Ascending aorta (tissue), 2 donors: Measurements from ENCODE around the gene RCAN3. TPM values are rescaled to one million over a fixed set of nuclear protein-coding genes. Genes with fewer than 3 reads are reported as not detected.

ENCODE experiments used
- DNase-seq, 2 donors: peaks; one replicate each; pipeline ENCODE4 v3.0.0-alpha.2; 2019; ENCODE audit warnings: low spot score in 2 of 2
- H3K27ac ChIP-seq, 2 donors: fragments of 200-600 bp; sonication (generic); one replicate each; pipeline ENCODE4 v1.5.1; 2016 to 2017; ENCODE audit warnings: mild to moderate bottlenecking in 1 of 2
- H3K27me3 ChIP-seq: fragments of 200-600 bp; sonication (generic); one replicate; pipeline ENCODE4 v1.5.1; 2017
- H3K36me3 ChIP-seq, 2 donors: fragments of 200-600 bp; sonication (generic); one replicate each; pipeline ENCODE4 v1.5.1; 2016
- H3K4me1 ChIP-seq, 2 donors: fragments of 200-600 bp; sonication (generic); one replicate each; pipeline ENCODE4 v1.5.1; 2016 to 2017; ENCODE audit warnings: mild to moderate bottlenecking in 1 of 2
- H3K4me3 ChIP-seq, 2 donors: fragments of 200-600 bp; sonication (generic); one replicate each; pipeline ENCODE4 v1.5.1; 2016 to 2017; ENCODE audit warnings: mild to moderate bottlenecking in 1 of 2
- H3K9me3 ChIP-seq, 2 donors: fragments of 200-600 bp; sonication (generic); one replicate each; pipeline ENCODE4 v1.5.1; 2016
- CTCF ChIP-seq, 3 experiments: fragments of 200-600 bp in 2 of 3; fragments of 450-650 bp in 1 of 3; sonication (generic) in 2 of 3; IDR thresholded peaks; one replicate each; pipeline ENCODE4 v1.5.1; 2016 to 2019; ENCODE audit warnings: antibody characterized with exemption in 3 of 3, mild to moderate bottlenecking in 1 of 3, moderate library complexity in 1 of 3
- intact Hi-C: fragments of 100-400 bp; cut with DNase I; formaldehyde crosslinking; loops from one replicate; pipeline ENCODE4 v1.15.1; 2023
- total RNA-seq: library from RNA; depleted of rRNA; stranded (reverse); fragments of >200 nt; gene quantifications from one replicate; pipeline ENCODE4 v1.1.0, GENCODE V29; 2016

Gene RCAN3
- total RNA-seq, 1 donor from 2014 or later, result 2.0 TPM

GRCh38 chr1:24468685-24469316 lies 33.8 kb upstream of the RCAN3 start:
- H3K27me3 ChIP-seq, result no peaks in the 10 kb centered on the region
- H3K27ac ChIP-seq, result no peak overlapping the region
- no peak overlapping the region for H3K4me3 ChIP-seq
- no peaks in the 10 kb centered on the region for H3K9me3 ChIP-seq
- H3K36me3 ChIP-seq, result peaks cover 0 to 6% of the 10 kb centered on the region in 2 donors
- intact Hi-C loops, result no loop called here
- no peaks in the 10 kb centered on the region for H3K4me1 ChIP-seq
- TF ChIP-seq CTCF (IDR thresholded peaks at IDR 0.05), result no peak
- DNase-seq, result no peak

- Histone ChIP-seq H3K27ac (no peak overlapping the region), H3K9me3 (no peaks in the 10 kb centered on the region), H3K4me3 (no peak overlapping the region), H3K36me3 (peaks cover 0 to 6% of the 10 kb centered on the region in 2 donors), H3K4me1 (no peaks in the 10 kb centered on the region), H3K27me3 (no peaks in the 10 kb centered on the region)
- DNase-seq, result no peak
- intact Hi-C loops, result no loop called here
- TF ChIP-seq CTCF (IDR thresholded peaks at IDR 0.05), result no peak
Observed at GRCh38 chr1:24470592-24470991, 32.0 kb upstream of the RCAN3 start.

GRCh38 chr1:24472527-24473251 lies 29.9 kb upstream of the RCAN3 start:
- H3K27ac ChIP-seq, result no peak overlapping the region
- H3K4me1 ChIP-seq, result no peaks in the 10 kb centered on the region
- DNase-seq, result no peak
- no peak overlapping the region for H3K4me3 ChIP-seq
- no peak for TF ChIP-seq CTCF (IDR thresholded peaks at IDR 0.05)
- H3K27me3 ChIP-seq, result no peaks in the 10 kb centered on the region
- no peaks in the 10 kb centered on the region for H3K9me3 ChIP-seq
- intact Hi-C loops, result no loop called here
- H3K36me3 ChIP-seq, result no peaks in the 10 kb centered on the region

GRCh38 chr1:24474193-24474592 lies 28.4 kb upstream of the RCAN3 start:
- DNase-seq, result no peak
- TF ChIP-seq CTCF (IDR thresholded peaks at IDR 0.05), result no peak
- Histone ChIP-seq H3K4me3 (no peak overlapping the region), H3K9me3 (no peaks in the 10 kb centered on the region), H3K27me3 (no peaks in the 10 kb centered on the region), H3K36me3 (no peaks in the 10 kb centered on the region), H3K27ac (no peak overlapping the region), H3K4me1 (no peaks in the 10 kb centered on the region)
- intact Hi-C loops, result no loop called here

GRCh38 chr1:24475700-24476099 lies 26.9 kb upstream of the RCAN3 start:
- no peak for DNase-seq
- H3K4me1 ChIP-seq, result no peaks in the 10 kb centered on the region
- no peak overlapping the region for H3K27ac ChIP-seq
- no peaks in the 10 kb centered on the region for H3K9me3 ChIP-seq
- TF ChIP-seq CTCF (IDR thresholded peaks at IDR 0.05), result no peak
- H3K27me3 ChIP-seq, result no peaks in the 10 kb centered on the region
- no peak overlapping the region for H3K4me3 ChIP-seq
- intact Hi-C loops, result no loop called here
- H3K36me3 ChIP-seq, result no peaks in the 10 kb centered on the region
